BLaER1 treated with 17β-estradiol and CSF1 and Interleukin-3, amounts not matched to agents 10 nM and 100 nM (cell line): Measurements from ENCODE around the gene RNF150.

Experiments
- H3K27ac ChIP-seq, 11 experiments: shearing (Covaris generic); formaldehyde crosslinking; 2 replicates each; pipeline ENCODE4 v1.8.1; 2022
- H3K27me3 ChIP-seq, 11 experiments: shearing (Covaris generic); formaldehyde crosslinking; 2 replicates each; pipeline ENCODE4 v1.8.1; 2022
- H3K36me3 ChIP-seq, 11 experiments: shearing (Covaris generic); formaldehyde crosslinking; 2 replicates each; pipeline ENCODE4 v1.8.1; 2022
- H3K4me1 ChIP-seq, 10 experiments: shearing (Covaris generic); formaldehyde crosslinking; 2 replicates each; pipeline ENCODE4 v1.8.1; 2022
- H3K4me2 ChIP-seq, 11 experiments: shearing (Covaris generic); formaldehyde crosslinking; 2 replicates each; pipeline ENCODE4 v1.8.1; 2022
- H3K4me3 ChIP-seq, 10 experiments: shearing (Covaris generic); formaldehyde crosslinking; 2 replicates each; pipeline ENCODE4 v1.8.1; 2022
- H3K9ac ChIP-seq, 11 experiments: shearing (Covaris generic); formaldehyde crosslinking; 2 replicates each; pipeline ENCODE4 v1.8.1; 2022
- H3K9me3 ChIP-seq, 11 experiments: shearing (Covaris generic); formaldehyde crosslinking; replicated peaks in 1 of 11; 2 replicates each; pipeline ENCODE4 v1.8.1; 2022
- H4K20me1 ChIP-seq, 11 experiments: shearing (Covaris generic); formaldehyde crosslinking; 2 replicates each; pipeline ENCODE4 v1.8.1; 2022
- Cebpa-rat ChIP-seq, 11 experiments: shearing (Covaris generic); IDR thresholded peaks; 2 replicates each; pipeline ENCODE4 v1.8.1; 2022

RNF150 gene

DNA sequence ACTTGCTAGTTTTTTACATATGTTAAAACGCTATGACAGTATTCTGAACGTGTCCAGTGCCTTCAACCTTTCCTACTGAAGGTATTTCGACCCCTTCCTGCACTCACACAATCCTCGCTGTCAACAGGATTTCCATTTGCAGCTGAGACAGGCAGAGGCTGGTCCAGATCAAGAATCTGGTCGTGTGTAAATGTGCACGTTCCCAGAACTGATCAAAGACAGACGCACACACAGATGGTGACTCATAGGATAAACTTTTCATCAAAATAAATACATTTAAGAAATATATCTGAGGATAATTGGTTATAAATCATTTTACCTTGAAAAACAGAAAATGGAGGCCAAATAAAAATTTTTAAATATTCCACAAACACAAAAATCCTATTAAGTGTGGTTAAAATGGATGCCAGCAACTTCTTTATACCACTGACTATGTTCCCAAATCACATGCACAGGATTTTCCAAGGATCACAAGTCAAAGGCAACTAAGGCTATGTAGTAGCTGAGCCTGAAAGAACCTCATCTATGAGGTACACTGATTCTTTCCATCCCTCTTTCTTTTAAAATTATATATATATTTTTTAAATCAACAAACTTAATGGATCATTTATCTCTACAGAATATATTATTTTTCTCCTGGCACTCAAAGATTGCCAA, 85.9 kb downstream of the RNF150 start:
- Histone ChIP-seq H3K9me3 (peaks cover 22 to 25% (median 23%) of the 10 kb centered on the region in 11 experiments), H3K4me1 (no peaks in the 10 kb centered on the region; a peak in 1 of 20 replicates), H3K4me2 (no peak overlapping the region), H3K36me3 (peaks cover 0 to 8% (median 0%) of the 10 kb centered on the region in 11 experiments; a peak in 2 of 22 replicates), H3K27me3 (no peaks in the 10 kb centered on the region), H3K4me3 (no peak overlapping the region), H3K9ac (no peak overlapping the region), H3K27ac (no peak overlapping the region), H4K20me1 (no peaks in the 10 kb centered on the region)
- TF ChIP-seq Cebpa-rat (IDR thresholded peaks at IDR 0.05), result no peak

DNA sequence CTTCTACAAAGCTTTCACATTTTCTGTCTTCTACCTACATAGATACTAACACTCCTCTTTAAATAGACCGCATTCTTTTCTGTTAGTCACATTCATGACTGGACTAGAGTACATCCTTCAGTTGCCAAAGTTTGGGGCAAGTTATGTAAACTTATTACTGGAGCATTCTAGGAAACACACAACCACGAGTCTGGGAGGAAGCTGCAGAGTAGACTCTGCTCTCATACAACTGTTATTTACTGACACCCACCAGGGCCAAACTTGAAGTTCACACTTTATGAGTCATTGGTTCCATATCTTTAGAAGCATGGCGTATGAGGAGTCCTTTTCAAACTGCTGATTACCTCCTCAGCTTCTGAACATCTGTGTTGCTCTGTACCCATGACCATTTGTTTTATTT, 87.0 kb downstream of the RNF150 start:
- no peak overlapping the region for H3K27ac ChIP-seq
- no peak overlapping the region for H3K4me3 ChIP-seq
- peaks cover 0 to 8% (median 0%) of the 10 kb centered on the region in 11 experiments; a peak in 2 of 22 replicates for H3K36me3 ChIP-seq
- H4K20me1 ChIP-seq, result no peaks in the 10 kb centered on the region
- no peak overlapping the region for H3K4me2 ChIP-seq
- H3K4me1 ChIP-seq, result no peaks in the 10 kb centered on the region; a peak in 1 of 20 replicates
- no peak overlapping the region for H3K9ac ChIP-seq
- TF ChIP-seq Cebpa-rat (IDR thresholded peaks at IDR 0.05), result no peak
- H3K27me3 ChIP-seq, result no peaks in the 10 kb centered on the region
- H3K9me3 ChIP-seq, result peaks cover 12 to 14% (median 12%) of the 10 kb centered on the region in 11 experiments

DNA sequence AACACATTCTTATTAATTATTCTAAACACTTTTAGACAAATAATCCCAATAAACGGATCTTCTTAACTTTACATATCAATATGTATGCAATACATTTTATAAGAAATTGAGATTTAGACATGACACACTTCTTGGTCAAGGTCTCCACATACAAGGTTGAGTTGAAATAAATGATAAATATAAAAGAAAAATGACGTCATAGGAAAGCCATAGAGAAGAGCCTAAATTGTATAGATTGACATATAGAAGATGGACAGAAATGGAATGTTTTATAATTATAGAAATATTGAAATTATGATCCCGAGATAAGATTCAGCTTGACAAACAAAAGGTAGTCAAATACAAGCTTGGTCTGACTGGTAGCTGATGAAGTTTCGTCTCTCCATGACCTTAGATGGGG, 87.4 kb downstream of the RNF150 start:
- H3K4me2 ChIP-seq, result no peak overlapping the region
- H3K27me3 ChIP-seq, result no peaks in the 10 kb centered on the region
- TF ChIP-seq Cebpa-rat (IDR thresholded peaks at IDR 0.05), result no peak
- H3K9me3 ChIP-seq, result peaks cover 8 to 10% (median 8%) of the 10 kb centered on the region in 11 experiments
- no peaks in the 10 kb centered on the region; a peak in 1 of 20 replicates for H3K4me1 ChIP-seq
- peaks cover 0 to 5% (median 0%) of the 10 kb centered on the region in 11 experiments; a peak in 2 of 22 replicates for H3K36me3 ChIP-seq
- H4K20me1 ChIP-seq, result no peaks in the 10 kb centered on the region
- H3K4me3 ChIP-seq, result no peak overlapping the region
- no peak overlapping the region for H3K27ac ChIP-seq
- H3K9ac ChIP-seq, result no peak overlapping the region

DNA sequence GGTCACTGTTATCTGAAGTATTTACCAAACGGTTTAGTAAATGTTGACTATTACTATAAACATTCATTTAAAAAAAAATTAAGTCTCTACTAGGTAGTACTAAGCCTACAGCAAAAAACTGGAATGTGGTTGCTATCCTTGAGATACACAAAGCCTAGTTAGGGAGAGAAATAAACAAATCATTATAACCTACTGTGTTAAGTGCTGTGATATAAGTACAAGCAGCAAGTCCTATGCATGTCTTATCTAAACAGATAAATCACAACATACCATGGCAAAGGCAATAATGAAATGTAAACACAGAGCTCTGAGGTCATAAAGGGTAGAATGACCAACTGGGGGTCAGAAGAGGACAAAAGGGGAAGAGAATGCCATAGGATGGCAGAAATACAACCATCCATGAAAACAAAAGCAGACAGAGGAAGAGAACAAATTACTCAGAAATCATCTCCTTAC, 92.2 kb downstream of the RNF150 start:
- Histone ChIP-seq H3K4me3 (no peak overlapping the region), H3K36me3 (no peaks in the 10 kb centered on the region), H3K27ac (no peak overlapping the region), H3K4me2 (no peak overlapping the region), H4K20me1 (no peaks in the 10 kb centered on the region), H3K9me3 (no peaks in the 10 kb centered on the region), H3K27me3 (no peaks in the 10 kb centered on the region), H3K4me1 (no peaks in the 10 kb centered on the region), H3K9ac (no peak overlapping the region)
- no peak for TF ChIP-seq Cebpa-rat (IDR thresholded peaks at IDR 0.05)

DNA sequence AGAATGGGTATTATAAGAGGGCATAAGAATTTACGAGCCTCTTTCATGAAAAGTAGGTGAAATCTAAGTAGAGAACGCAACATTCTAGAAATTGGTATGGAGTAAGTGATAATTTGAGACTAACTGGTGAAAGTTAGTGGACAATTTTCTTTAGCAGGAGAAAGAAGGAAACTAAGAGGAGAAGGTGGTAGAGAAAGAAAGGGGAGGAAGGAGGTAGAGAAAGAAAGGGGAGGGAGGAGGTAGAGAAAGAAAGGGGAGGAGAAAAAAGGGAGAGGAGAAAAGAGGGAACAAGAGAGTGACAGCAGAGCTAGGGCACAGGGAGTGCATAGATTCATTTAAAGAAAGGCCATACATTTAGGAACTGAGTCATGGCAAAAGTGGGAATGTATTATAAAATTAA, 94.1 kb downstream of the RNF150 start:
- H4K20me1 ChIP-seq, result no peaks in the 10 kb centered on the region
- H3K9me3 ChIP-seq, result peaks cover 0 to 4% (median under 1%) of the 10 kb centered on the region in 11 experiments; a peak in 8 of 22 replicates
- no peaks in the 10 kb centered on the region for H3K36me3 ChIP-seq
- no peak overlapping the region for H3K9ac ChIP-seq
- no peaks in the 10 kb centered on the region for H3K4me1 ChIP-seq
- no peak for TF ChIP-seq Cebpa-rat (IDR thresholded peaks at IDR 0.05)
- H3K27ac ChIP-seq, result no peak overlapping the region
- H3K27me3 ChIP-seq, result no peaks in the 10 kb centered on the region
- H3K4me3 ChIP-seq, result no peak overlapping the region
- no peak overlapping the region for H3K4me2 ChIP-seq

DNA sequence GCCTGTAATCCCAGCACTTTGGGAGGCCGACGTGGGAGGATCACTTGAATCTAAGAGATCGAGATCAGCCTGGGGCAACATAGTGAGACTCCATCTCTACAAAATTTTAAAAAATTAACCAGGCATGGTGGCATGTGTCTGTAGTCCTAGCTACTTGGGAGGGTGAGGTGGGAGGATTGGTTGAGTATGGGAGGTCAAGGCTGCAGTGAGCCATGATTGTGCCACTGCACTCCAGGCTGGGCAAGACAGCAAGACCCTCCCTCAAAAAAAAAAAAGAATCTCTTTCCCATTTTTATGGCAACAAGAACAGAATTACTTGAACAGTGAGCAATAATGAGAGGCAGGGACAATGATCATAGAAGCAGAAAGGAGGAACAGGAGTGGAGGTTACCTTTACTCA, 94.8 kb downstream of the RNF150 start:
- no peaks in the 10 kb centered on the region for H4K20me1 ChIP-seq
- H3K9ac ChIP-seq, result no peak overlapping the region
- H3K9me3 ChIP-seq, result peaks cover 4 to 11% (median 8%) of the 10 kb centered on the region in 11 experiments; a peak in 15 of 22 replicates
- no peak for TF ChIP-seq Cebpa-rat (IDR thresholded peaks at IDR 0.05)
- H3K4me3 ChIP-seq, result no peak overlapping the region
- H3K4me1 ChIP-seq, result no peaks in the 10 kb centered on the region
- H3K27me3 ChIP-seq, result no peaks in the 10 kb centered on the region
- no peak overlapping the region for H3K4me2 ChIP-seq
- no peak overlapping the region for H3K27ac ChIP-seq
- no peaks in the 10 kb centered on the region for H3K36me3 ChIP-seq

DNA sequence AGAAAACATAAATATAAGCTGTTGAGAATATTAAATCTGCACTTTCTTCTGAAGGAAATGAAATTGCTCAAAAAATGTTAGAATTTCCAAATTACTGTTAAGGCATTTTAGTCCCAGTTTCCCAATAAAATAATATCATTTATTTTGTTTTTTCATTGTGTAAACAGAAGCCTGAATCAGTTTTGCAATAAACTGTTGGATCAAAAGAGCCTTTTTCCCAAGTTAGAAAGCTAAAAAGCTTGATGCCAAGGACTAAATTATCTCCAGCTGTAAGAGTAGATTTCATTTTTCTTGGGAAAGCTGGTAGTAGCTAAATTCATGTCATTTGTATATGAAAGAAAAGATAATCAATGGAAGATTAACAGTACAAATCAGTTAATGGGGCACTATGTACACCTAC, 95.8 kb downstream of the RNF150 start:
- Histone ChIP-seq H3K9me3 (peaks cover 5 to 15% (median 10%) of the 10 kb centered on the region in 11 experiments; a peak in 15 of 22 replicates), H3K27ac (no peak overlapping the region), H3K4me2 (no peak overlapping the region), H3K36me3 (no peaks in the 10 kb centered on the region), H3K4me1 (no peaks in the 10 kb centered on the region), H3K9ac (no peak overlapping the region), H4K20me1 (no peaks in the 10 kb centered on the region), H3K4me3 (no peak overlapping the region), H3K27me3 (no peaks in the 10 kb centered on the region)
- no peak for TF ChIP-seq Cebpa-rat (IDR thresholded peaks at IDR 0.05)

DNA sequence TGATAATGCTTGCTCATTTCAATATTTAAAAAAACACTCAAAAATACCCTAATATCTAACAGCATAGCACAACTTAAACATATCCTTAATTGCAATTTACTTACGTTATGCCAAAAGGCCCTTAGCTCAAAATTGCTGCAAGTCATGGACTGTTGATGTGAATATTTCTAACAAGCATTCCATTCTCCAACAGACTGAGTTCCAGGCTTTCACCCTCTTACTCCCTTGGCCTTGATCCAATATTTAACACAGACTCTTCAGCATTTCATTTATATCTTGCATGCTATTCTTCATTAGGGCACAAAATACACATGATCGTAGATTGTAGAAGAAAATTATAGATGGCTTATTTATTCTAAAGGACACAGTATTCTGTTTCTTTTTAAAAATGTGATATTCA, 96.5 kb downstream of the RNF150 start:
- peaks cover 5 to 15% (median 10%) of the 10 kb centered on the region in 11 experiments; a peak in 15 of 22 replicates for H3K9me3 ChIP-seq
- H3K27ac ChIP-seq, result no peak overlapping the region
- no peaks in the 10 kb centered on the region for H3K4me1 ChIP-seq
- TF ChIP-seq Cebpa-rat (IDR thresholded peaks at IDR 0.05), result no peak
- no peak overlapping the region for H3K4me2 ChIP-seq
- H3K36me3 ChIP-seq, result no peaks in the 10 kb centered on the region
- no peak overlapping the region for H3K4me3 ChIP-seq
- H4K20me1 ChIP-seq, result no peaks in the 10 kb centered on the region
- H3K27me3 ChIP-seq, result no peaks in the 10 kb centered on the region
- H3K9ac ChIP-seq, result no peak overlapping the region

DNA sequence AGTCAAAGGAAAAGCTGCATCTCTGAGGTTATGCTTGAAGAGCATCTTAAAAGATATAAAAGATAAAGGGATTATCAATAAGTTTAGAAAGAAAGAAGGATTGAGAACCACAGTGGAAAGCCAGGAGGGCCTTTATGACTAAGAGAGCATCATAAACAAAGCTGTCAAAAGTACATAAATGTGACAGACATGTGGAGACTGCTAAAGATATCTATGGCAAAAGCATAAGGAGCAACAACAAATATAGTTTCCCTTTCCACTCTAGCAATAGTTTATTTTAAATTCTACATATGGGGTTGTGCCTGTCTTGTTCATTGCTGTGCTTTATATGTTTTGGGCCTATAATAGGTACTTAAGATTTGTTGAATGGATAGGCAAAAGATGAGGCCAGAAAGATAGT, 97.3 kb downstream of the RNF150 start:
- no peak for TF ChIP-seq Cebpa-rat (IDR thresholded peaks at IDR 0.05)

DNA sequence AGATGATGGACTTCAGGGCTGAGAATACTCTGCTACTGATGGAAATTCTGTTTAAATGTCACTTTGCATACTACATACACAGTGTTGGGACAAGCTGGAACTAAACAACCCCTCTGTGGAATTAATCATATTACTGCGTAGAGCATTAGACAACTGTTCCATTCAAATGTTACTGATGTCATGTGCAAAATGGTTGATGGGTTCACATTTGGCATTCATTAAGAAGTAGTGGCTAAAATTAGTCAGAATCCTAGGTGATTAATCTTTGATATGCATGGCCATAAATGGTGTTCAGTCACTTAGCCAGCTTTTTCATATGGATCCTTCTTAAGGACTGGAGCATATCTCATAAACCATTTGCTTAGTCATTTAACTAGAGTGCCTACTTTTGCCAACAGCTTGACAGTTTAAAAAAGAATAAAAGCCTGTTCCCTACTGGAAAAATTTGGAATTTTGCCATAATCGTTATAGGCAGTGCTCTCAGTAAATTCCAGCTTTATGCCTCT, 105.2 kb downstream of the RNF150 start:
- H3K27me3 ChIP-seq, result no peaks in the 10 kb centered on the region
- no peak overlapping the region for H3K9ac ChIP-seq
- no peaks in the 10 kb centered on the region for H4K20me1 ChIP-seq
- H3K9me3 ChIP-seq, result peaks cover 0 to 3% (median 0%) of the 10 kb centered on the region in 11 experiments; a peak in 3 of 22 replicates
- H3K4me2 ChIP-seq, result no peak overlapping the region
- no peaks in the 10 kb centered on the region for H3K4me1 ChIP-seq
- H3K4me3 ChIP-seq, result no peak overlapping the region
- H3K36me3 ChIP-seq, result no peaks in the 10 kb centered on the region
- H3K27ac ChIP-seq, result no peak overlapping the region
- TF ChIP-seq Cebpa-rat (IDR thresholded peaks at IDR 0.05), result no peak

More for the DNA sequence above, 97.3 kb downstream of the RNF150 start:
- Histone ChIP-seq H3K9ac (no peak overlapping the region), H3K27me3 (no peaks in the 10 kb centered on the region), H3K4me2 (no peak overlapping the region), H4K20me1 (no peaks in the 10 kb centered on the region), H3K27ac (no peak overlapping the region), H3K36me3 (no peaks in the 10 kb centered on the region), H3K4me1 (no peaks in the 10 kb centered on the region), H3K4me3 (no peak overlapping the region), H3K9me3 (peaks cover 5 to 15% (median 10%) of the 10 kb centered on the region in 11 experiments; a peak in 15 of 22 replicates)
